ENCODE data around the gene PKP2. TPM values are rescaled to one million over a fixed set of nuclear protein-coding genes. Genes with fewer than 3 reads are reported as not detected.

Gene PKP2
- total and polyA plus RNA-seq, 7 donors, result 2.5 to 7.8 (median 4.0) TPM

GRCh38 chr12:32926356-32926755 lies 29.8 kb upstream of the PKP2 start:
- DNase-seq (no peak), ATAC-seq (no peak)
- Histone ChIP-seq H3K36me3 (ENCODE audit: insufficient read depth in 1 of 2, low read depth in 1 of 2) (no peaks in the 10 kb centered on the region), H3K27me3 (ENCODE audit: insufficient read depth in 3 of 3, low read length in 2 of 3) (peaks cover 0 to under 1% (median 0%) of the 10 kb centered on the region in 3 donors), H3K4me3 (no peak overlapping the region), H3K9me3 (no peaks in the 10 kb centered on the region), H3K27ac (no peak overlapping the region), H3K4me1 (no peaks in the 10 kb centered on the region)
- 71 to 81% (median 79%) methylated on average over 1 of the region's 1 CpG for WGBS, 3 donors
- intact Hi-C loops (cut with DNase I), result no loop called here
- TF ChIP-seq CTCF (IDR thresholded peaks at IDR 0.05), result no peak

GRCh38 chr12:32922546-32923297 lies 26.1 kb upstream of the PKP2 start:
- DNase-seq (no peak), ATAC-seq (no peak)
- no peak for TF ChIP-seq CTCF (IDR thresholded peaks at IDR 0.05)
- Histone ChIP-seq H3K4me1 (no peaks in the 10 kb centered on the region), H3K4me3 (no peak overlapping the region), H3K36me3 (ENCODE audit: insufficient read depth in 1 of 2, low read depth in 1 of 2) (no peaks in the 10 kb centered on the region), H3K27ac (no peak overlapping the region), H3K9me3 (no peaks in the 10 kb centered on the region), H3K27me3 (ENCODE audit: insufficient read depth in 3 of 3, low read length in 2 of 3) (peaks cover 0 to 2% (median 0%) of the 10 kb centered on the region in 3 donors)
- 75 to 81% (median 77%) methylated on average over 8 of the region's 8 CpGs for WGBS, 3 donors
- intact Hi-C loops (cut with DNase I), result no loop called here

- Histone ChIP-seq H3K27me3 (ENCODE audit: insufficient read depth in 3 of 3, low read length in 2 of 3) (peaks cover 0 to 2% (median 0%) of the 10 kb centered on the region in 3 donors), H3K4me1 (no peaks in the 10 kb centered on the region), H3K4me3 (no peak overlapping the region), H3K27ac (no peak overlapping the region), H3K9me3 (no peaks in the 10 kb centered on the region), H3K36me3 (ENCODE audit: insufficient read depth in 1 of 2, low read depth in 1 of 2) (no peaks in the 10 kb centered on the region)
- 35 to 64% (median 58%) methylated on average over 2 of the region's 2 CpGs for WGBS, 3 donors
- TF ChIP-seq CTCF (IDR thresholded peaks at IDR 0.05), result no peak
- ATAC-seq (no peak), DNase-seq (no peak)
- intact Hi-C loops (cut with DNase I), result no loop called here
Observed at GRCh38 chr12:32921397-32921796, 24.8 kb upstream of the PKP2 start.

- intact Hi-C loops (cut with DNase I), result no loop called here
- 68 to 72% (median 69%) methylated on average over 8 of the region's 8 CpGs for WGBS, 3 donors
Observed at GRCh38 chr12:32920506-32921085, 24.0 kb upstream of the PKP2 start.

More at GRCh38 chr12:32920506-32921085, 24.0 kb upstream of the PKP2 start:
- Histone ChIP-seq H3K27ac (no peak overlapping the region), H3K4me3 (no peak overlapping the region), H3K9me3 (no peaks in the 10 kb centered on the region), H3K27me3 (ENCODE audit: insufficient read depth in 3 of 3, low read length in 2 of 3) (peaks cover 0 to 2% (median 0%) of the 10 kb centered on the region in 3 donors), H3K36me3 (ENCODE audit: insufficient read depth in 1 of 2, low read depth in 1 of 2) (no peaks in the 10 kb centered on the region), H3K4me1 (no peaks in the 10 kb centered on the region)
- no peak for DNase-seq
- TF ChIP-seq CTCF (IDR thresholded peaks at IDR 0.05), result no peak
- ATAC-seq, result no peak

Data from psoas muscle (tissue), 8 donors.